HepG2 (cell line): ENCODE measurements around the gene UACA. TPM values are rescaled to one million over a fixed set of nuclear protein-coding genes. Genes with fewer than 3 reads are reported as not detected.

Experiments used
- ADNP ChIP-seq: sonication (generic); formaldehyde crosslinking; IDR thresholded peaks from 2 replicates; pipeline ENCODE4 v1.4.0; 2020; ENCODE audit warnings: missing genetic modification reagents
- ARID4A ChIP-seq: sonication (generic); formaldehyde crosslinking; IDR thresholded peaks from 2 replicates; pipeline ENCODE4 v1.5.0; 2020; ENCODE audit warnings: mild to moderate bottlenecking, missing genetic modification reagents, borderline replicate concordance
- CEBPG ChIP-seq: IDR thresholded peaks from 2 replicates; pipeline ENCODE4 v1.6.1; 2016
- DBP ChIP-seq: sonication (generic); formaldehyde crosslinking; IDR thresholded peaks from 2 replicates; pipeline ENCODE4 v1.4.0; 2020; ENCODE audit warnings: missing genetic modification reagents; ENCODE audit errors: not compliant biosample characterization
- DRAP1 ChIP-seq: IDR thresholded peaks from 2 replicates; pipeline ENCODE4 v1.6.1; 2016; ENCODE audit warnings: missing genetic modification reagents, missing compliant biosample characterization
- MXI1 ChIP-seq: IDR thresholded peaks from 3 replicates; pipeline ENCODE4 v1.6.1; 2012; ENCODE audit warnings: low read depth, low read length, inconsistent platforms, borderline replicate concordance
- PITX1 ChIP-seq: sonication (generic); formaldehyde crosslinking; IDR thresholded peaks from 2 replicates; pipeline ENCODE4 v1.5.1; 2020; ENCODE audit warnings: mild to moderate bottlenecking, missing genetic modification reagents
- PLSCR1 ChIP-seq: sonication (generic); formaldehyde crosslinking; IDR thresholded peaks from 2 replicates; pipeline ENCODE4 v1.5.0; 2020; ENCODE audit warnings: missing genetic modification reagents, mild to moderate bottlenecking, borderline replicate concordance
- SETDB1 ChIP-seq: sonication (generic); formaldehyde crosslinking; IDR thresholded peaks from 2 replicates; pipeline ENCODE4 v1.5.1; 2020; ENCODE audit warnings: missing genetic modification reagents, mild to moderate bottlenecking, borderline replicate concordance
- TFE3 ChIP-seq: IDR thresholded peaks from 2 replicates; pipeline ENCODE4 v1.6.1; 2016
- ZFX ChIP-seq: sonication (generic); formaldehyde crosslinking; IDR thresholded peaks from 2 replicates; pipeline ENCODE4 v1.4.0; 2020; ENCODE audit warnings: mild to moderate bottlenecking, low read depth, missing genetic modification reagents, moderate library complexity
- ZMYM4 ChIP-seq: sonication (generic); formaldehyde crosslinking; IDR thresholded peaks from 2 replicates; pipeline ENCODE4 v1.8.1; 2023; ENCODE audit warnings: mild to moderate bottlenecking, missing genetic modification reagents
- ZNF180 ChIP-seq: sonication (generic); formaldehyde crosslinking; IDR thresholded peaks from 2 replicates; pipeline ENCODE4 v1.4.0; 2020; ENCODE audit warnings: low read depth, missing genetic modification reagents, borderline replicate concordance
- ZNF276 ChIP-seq: sonication (generic); formaldehyde crosslinking; IDR thresholded peaks from 2 replicates; pipeline ENCODE4 v1.4.0; 2020; ENCODE audit warnings: mild to moderate bottlenecking, low read depth, missing genetic modification reagents
- ZNF484 ChIP-seq: sonication (generic); formaldehyde crosslinking; IDR thresholded peaks from 2 replicates; pipeline ENCODE4 v1.5.1; 2020; ENCODE audit warnings: mild to moderate bottlenecking, low read depth, missing genetic modification reagents, borderline replicate concordance
- ZNF75D ChIP-seq: sonication (generic); formaldehyde crosslinking; IDR thresholded peaks from 2 replicates; pipeline ENCODE4 v1.8.1; 2023; ENCODE audit warnings: missing genetic modification reagents, mild to moderate bottlenecking, borderline replicate concordance
- ZSCAN31 ChIP-seq: sonication (generic); formaldehyde crosslinking; IDR thresholded peaks from 2 replicates; pipeline ENCODE4 v1.5.0; 2020; ENCODE audit warnings: low read depth, mild to moderate bottlenecking, missing genetic modification reagents
- polyA plus RNA-seq, 8 experiments: library from polyadenylated mRNA; depleted of rRNA in 3 of 8; stranded (reverse) in 7 of 8; unstranded in 1 of 8; fragments of >200 nt; fragmentation: Illumina TruSeq in 4 of 8; extraction: Trizol in 4 of 8; gene quantifications; 2 replicates each; pipeline versions ENCODE4 v1.2.1 to v1.2.3, GENCODE V29; 2011 to 2016; ENCODE audit warnings: low read depth in 4 of 8, missing spikeins in 1 of 8, mixed read lengths in 1 of 8; ENCODE audit not compliant: insufficient read depth in 1 of 8
- total RNA-seq, 5 experiments: library from RNA; depleted of rRNA; stranded (reverse); fragments of >200 nt; fragmentation: Illumina TruSeq; extraction: Trizol; gene quantifications; 2 replicates each; pipeline ENCODE4 v1.2.3, GENCODE V29; 2016; ENCODE audit warnings: low read depth in 1 of 5

Gene UACA
- total and polyA plus RNA-seq, 2 of the 13 experiments (the other 11 are each of a cell fraction or from before 2014, with no cell fraction given): 17.8 to 39.2 TPM

GRCh38 chr15:70617076-70617910 lies 146.1 kb downstream of the UACA start (continued):
- peak; percentile 81; the same call in 1 of the 2 replicates for TF ChIP-seq ARID4A (CRISPR knock-in tag)
- TF ChIP-seq ZNF484 (CRISPR knock-in tag): no peak
- peak; percentile 63; the same call in 1 of the 2 replicates for TF ChIP-seq ZSCAN31 (CRISPR knock-in tag)
- no peak for TF ChIP-seq DBP (CRISPR knock-in tag)
- no peak for TF ChIP-seq ADNP (CRISPR knock-in tag)
- TF ChIP-seq SETDB1 (CRISPR knock-in tag): no peak
- no peak for TF ChIP-seq ZNF75D (CRISPR knock-in tag)
- no peak for TF ChIP-seq ZFX (CRISPR knock-in tag)
- no peak for TF ChIP-seq ZNF180
- TF ChIP-seq ZNF276 (CRISPR knock-in tag): no peak
- TF ChIP-seq DRAP1: no peak
- peak; percentile 85; the same call in 2 of the 3 replicates for TF ChIP-seq MXI1
- peak; percentile 81 for TF ChIP-seq CEBPG
- peak; percentile 85 for TF ChIP-seq ZMYM4
- TF ChIP-seq PITX1 (CRISPR knock-in tag): peak; percentile 98
- peak; percentile 92 for TF ChIP-seq TFE3 (CRISPR knock-in tag)
- TF ChIP-seq PLSCR1 (CRISPR knock-in tag): no peak
